Naive B cell (primary cell): ENCODE measurements around the gene ZNF335. TPM values are rescaled to one million over a fixed set of nuclear protein-coding genes. Genes with fewer than 3 reads are reported as not detected.

Experiments used
- ATAC-seq, 2 donors: fragments of 150-1000 bp; cut with Tn5 transposase; 2 replicates each; pipeline ENCODE4 v1.10.0; 2021; ENCODE audit warnings: low read depth in 2 of 2, mild to moderate bottlenecking in 2 of 2, moderate library complexity in 2 of 2
- DNase-seq: peaks from one replicate; pipeline ENCODE4 v3.0.0; 2022
- H3K27ac Mint-ChIP-seq, 6 donors: one replicate each; pipeline ENCODE4 v1.8.0; 2020 to 2022; ENCODE audit warnings: mild to moderate bottlenecking in 6 of 6, mixed read lengths in 6 of 6, moderate library complexity in 5 of 6, inconsistent platforms in 2 of 6
- H3K27me3 Mint-ChIP-seq, 3 donors: one replicate each; pipeline ENCODE4 v1.8.0; 2021 to 2022; ENCODE audit warnings: mixed read lengths in 3 of 3, mild to moderate bottlenecking in 1 of 3
- H3K36me3 Mint-ChIP-seq, 2 donors: one replicate each; pipeline ENCODE4 v1.8.0; 2020 to 2022; ENCODE audit warnings: mixed read lengths in 2 of 2, inconsistent platforms in 1 of 2, mild to moderate bottlenecking in 1 of 2
- H3K4me1 Mint-ChIP-seq, 3 donors: one replicate each; pipeline ENCODE4 v1.8.0; 2020 to 2022; ENCODE audit warnings: mixed read lengths in 3 of 3, inconsistent platforms in 1 of 3, mild to moderate bottlenecking in 1 of 3, moderate library complexity in 1 of 3
- H3K4me3 Mint-ChIP-seq, 8 donors: one replicate each; pipeline ENCODE4 v1.8.0; 2020 to 2022; ENCODE audit warnings: mild to moderate bottlenecking in 8 of 8, mixed read lengths in 8 of 8, moderate library complexity in 8 of 8, inconsistent platforms in 2 of 8
- H3K9me3 Mint-ChIP-seq, 7 donors: one replicate each; pipeline ENCODE4 v1.8.0; 2020 to 2022; ENCODE audit warnings: mixed read lengths in 7 of 7, mild to moderate bottlenecking in 5 of 7, inconsistent platforms in 2 of 7, moderate library complexity in 1 of 7
- polyA plus RNA-seq, 6 donors: library from polyadenylated mRNA; unstranded; fragments of 300-500 nt; fragmentation: Illumina TruSeq; gene quantifications; one replicate each; pipeline ENCODE4 v1.2.3, GENCODE V29; 2021; ENCODE audit warnings: low read depth in 6 of 6

The ZNF335 gene
- 10 to 100 TPM; 10.4 to 24.3 (median 15.5) TPM for polyA plus RNA-seq

GRCh38 chr20:45971675-45972499 is at the start of gene ZNF335:
TSS of gene ZNF335 (minus strand) at chr20:45972203. CDS start at chr20:45971410, 793 bp downstream.
- H3K27me3 Mint-ChIP-seq = peaks cover 0 to 9% (median 3%) of the 10 kb centered on the region in 3 donors
- DNase-seq = peak; percentile 96
- peak within 1 kb of the TSS; percentile 89 to 99 (median 95) for H3K4me3 Mint-ChIP-seq
- H3K36me3 Mint-ChIP-seq = peaks cover 6 to 7% of the 10 kb centered on the region in 2 donors
- peaks cover 23 to 31% (median 30%) of the 10 kb centered on the region in 3 donors for H3K4me1 Mint-ChIP-seq
- peak within 1 kb of the TSS; percentile 100 for H3K27ac Mint-ChIP-seq
- H3K9me3 Mint-ChIP-seq = peaks cover 0 to 4% (median 0%) of the 10 kb centered on the region in 7 donors
- peak; percentile 80 to 81 for ATAC-seq

- ATAC-seq (no peak), DNase-seq (no peak)
- peaks cover 24 to 29% (median 25%) of the 10 kb centered on the region in 3 donors for H3K4me1 Mint-ChIP-seq
- peak overlapping the region in 1 of 6 donors; percentile 2 for H3K27ac Mint-ChIP-seq
- H3K9me3 Mint-ChIP-seq = peaks cover 0 to 3% (median 0%) of the 10 kb centered on the region in 7 donors
- peaks cover 38 to 63% (median 57%) of the 10 kb centered on the region in 3 donors for H3K27me3 Mint-ChIP-seq
- no peaks in the 10 kb centered on the region for H3K36me3 Mint-ChIP-seq
- H3K4me3 Mint-ChIP-seq = peak overlapping the region in 7 of 8 donors; percentile 1 to 87 (median 62)
Measured at GRCh38 chr20:46020555-46020954, 48.6 kb upstream of the ZNF335 start.

GRCh38 chr20:46018611-46019010 is 46.6 kb upstream of the ZNF335 start:
- peak overlapping the region in 1 of 6 donors; percentile 44 for H3K27ac Mint-ChIP-seq
- no peak for ATAC-seq
- H3K4me1 Mint-ChIP-seq = peaks cover 33 to 41% (median 34%) of the 10 kb centered on the region in 3 donors
- H3K27me3 Mint-ChIP-seq = peaks cover 32 to 48% (median 37%) of the 10 kb centered on the region in 3 donors
- H3K4me3 Mint-ChIP-seq = peak overlapping the region in 1 of 8 donors; percentile 36
- no peaks in the 10 kb centered on the region for H3K36me3 Mint-ChIP-seq
- DNase-seq = no peak
- peaks cover 0 to 3% (median 0%) of the 10 kb centered on the region in 7 donors for H3K9me3 Mint-ChIP-seq

- Mint-ChIP-seq H3K4me3 (no peak overlapping the region), H3K27ac (no peak overlapping the region), H3K9me3 (peaks cover 0 to 3% (median 0%) of the 10 kb centered on the region in 7 donors), H3K27me3 (peaks cover 28 to 46% (median 34%) of the 10 kb centered on the region in 3 donors), H3K36me3 (no peaks in the 10 kb centered on the region), H3K4me1 (peaks cover 30 to 37% (median 36%) of the 10 kb centered on the region in 3 donors)
- DNase-seq (no peak), ATAC-seq (no peak)
Measured at GRCh38 chr20:46018112-46018511, 46.1 kb upstream of the ZNF335 start.

GRCh38 chr20:46017272-46017671 is 45.3 kb upstream of the ZNF335 start:
- peaks cover 0 to 3% (median 0%) of the 10 kb centered on the region in 7 donors for H3K9me3 Mint-ChIP-seq
- H3K27ac Mint-ChIP-seq = no peak overlapping the region
- no peaks in the 10 kb centered on the region for H3K36me3 Mint-ChIP-seq
- H3K27me3 Mint-ChIP-seq = peaks cover 35 to 49% (median 39%) of the 10 kb centered on the region in 3 donors
- ATAC-seq (no peak), DNase-seq (no peak)
- peaks cover 28 to 36% (median 35%) of the 10 kb centered on the region in 3 donors for H3K4me1 Mint-ChIP-seq
- H3K4me3 Mint-ChIP-seq = peak overlapping the region in 1 of 8 donors; percentile 15

GRCh38 chr20:46014517-46015396 is 42.8 kb upstream of the ZNF335 start:
- peaks cover 0 to 13% of the 10 kb centered on the region in 2 donors for H3K36me3 Mint-ChIP-seq
- peaks cover 0 to 8% (median 3%) of the 10 kb centered on the region in 7 donors for H3K9me3 Mint-ChIP-seq
- peaks cover 49 to 56% (median 51%) of the 10 kb centered on the region in 3 donors for H3K27me3 Mint-ChIP-seq
- no peak for ATAC-seq
- DNase-seq = no peak
- H3K4me1 Mint-ChIP-seq = peaks cover 35 to 45% (median 39%) of the 10 kb centered on the region in 3 donors
- peak overlapping the region; percentile 42 to 94 (median 58) for H3K27ac Mint-ChIP-seq
- H3K4me3 Mint-ChIP-seq = peak overlapping the region; percentile 45 to 80 (median 59)

GRCh38 chr20:46013829-46014516 is 42.0 kb upstream of the ZNF335 start:
- H3K27me3 Mint-ChIP-seq = peaks cover 57 to 64% (median 58%) of the 10 kb centered on the region in 3 donors
- peak overlapping the region in 5 of 6 donors; percentile 57 to 94 (median 84) for H3K27ac Mint-ChIP-seq
- H3K4me3 Mint-ChIP-seq = peak overlapping the region; percentile 42 to 82 (median 62)
- peaks cover 41 to 53% (median 47%) of the 10 kb centered on the region in 3 donors for H3K4me1 Mint-ChIP-seq
- DNase-seq (peak; percentile 73), ATAC-seq (peak; percentile 74 to 77)
- H3K9me3 Mint-ChIP-seq = peaks cover 0 to 8% (median 3%) of the 10 kb centered on the region in 7 donors
- H3K36me3 Mint-ChIP-seq = peaks cover 0 to 13% of the 10 kb centered on the region in 2 donors

- Mint-ChIP-seq H3K4me1 (peaks cover 46 to 59% (median 52%) of the 10 kb centered on the region in 3 donors), H3K27ac (peak overlapping the region in 4 of 6 donors; percentile 56 to 85 (median 73)), H3K9me3 (peaks cover 0 to 8% (median 3%) of the 10 kb centered on the region in 7 donors), H3K4me3 (peak overlapping the region; percentile 47 to 83 (median 72)), H3K27me3 (peaks cover 52 to 62% (median 57%) of the 10 kb centered on the region in 3 donors), H3K36me3 (peaks cover 0 to 13% of the 10 kb centered on the region in 2 donors)
- no peak for DNase-seq
- no peak for ATAC-seq
Measured at GRCh38 chr20:46013322-46013828, 41.4 kb upstream of the ZNF335 start.

- no peak for DNase-seq
- no peak for ATAC-seq
- H3K4me3 Mint-ChIP-seq = peak overlapping the region; percentile 12 to 83 (median 60)
- H3K36me3 Mint-ChIP-seq = peaks cover 0 to 13% of the 10 kb centered on the region in 2 donors
- peaks cover 52 to 57% (median 55%) of the 10 kb centered on the region in 3 donors for H3K27me3 Mint-ChIP-seq
- peaks cover 50 to 64% (median 57%) of the 10 kb centered on the region in 3 donors for H3K4me1 Mint-ChIP-seq
- H3K9me3 Mint-ChIP-seq = peaks cover 0 to 8% (median 3%) of the 10 kb centered on the region in 7 donors
- H3K27ac Mint-ChIP-seq = peak overlapping the region in 3 of 6 donors; percentile 56 to 89 (median 78)
Measured at GRCh38 chr20:46012921-46013320, 40.9 kb upstream of the ZNF335 start.

GRCh38 chr20:46011631-46012482 is 39.9 kb upstream of the ZNF335 start:
- Mint-ChIP-seq H3K4me3 (peak overlapping the region; percentile 51 to 93 (median 72)), H3K27me3 (peaks cover 48 to 56% (median 53%) of the 10 kb centered on the region in 3 donors), H3K27ac (peak overlapping the region; percentile 72 to 94 (median 90)), H3K9me3 (peaks cover 0 to 8% (median 3%) of the 10 kb centered on the region in 7 donors), H3K4me1 (peaks cover 56 to 74% (median 65%) of the 10 kb centered on the region in 3 donors), H3K36me3 (peaks cover 0 to 13% of the 10 kb centered on the region in 2 donors)
- DNase-seq = no peak
- ATAC-seq = no peak
